ENCODE results near the gene KRT82. TPM values are rescaled to one million over a fixed set of nuclear protein-coding genes. Genes with fewer than 3 reads are reported as not detected.

KRT82 gene
- total and polyA plus RNA-seq, 11 donors, result not detected

GRCh38 chr12:52344111-52344510 lies 62.0 kb downstream of the KRT82 start:
- H3K27ac ChIP-seq, result no peak overlapping the region
- DNase-seq (no peak), ATAC-seq (no peak)
- WGBS, 4 donors, result 87 to 94% (median 90%) methylated on average over 11 to 12 of the region's 12 CpGs
- TF ChIP-seq CTCF (IDR thresholded peaks at IDR 0.05) (no peak), POLR2A (IDR thresholded peaks at IDR 0.05) (no peak)
- intact Hi-C loops (cut with DNase I), result no loop called here
- peaks cover 0 to 14% (median 3%) of the 10 kb centered on the region in 12 donors for H3K9me3 ChIP-seq
- no peak overlapping the region for H3K4me3 ChIP-seq
- peaks cover 0 to 4% (median 0%) of the 10 kb centered on the region in 9 donors for H3K27me3 ChIP-seq
- no peaks in the 10 kb centered on the region for H3K36me3 ChIP-seq
- H3K4me1 ChIP-seq, result peaks cover 0 to 11% (median 0%) of the 10 kb centered on the region in 12 donors

Other genes with a start within 250 kb of the KRT82 start
- gene KRT80, start 214.3 kb downstream of the KRT82 start, total RNA-seq, result 1 to 10 TPM in 2 of 9 donors, under 1 TPM in 5, not detected in 2; 0.15 to 1.2 (median 0.24) TPM
- under 1 TPM; 0.08 to 0.72 TPM for gene KRT80, start 214.3 kb downstream of the KRT82 start, polyA plus RNA-seq
- gene KRT7, start 173.1 kb downstream of the KRT82 start, total RNA-seq, result 10 to 100 TPM in 1 of 9 donors, 1 to 10 TPM in 4, under 1 TPM in 2, not detected in 2; 0.20 to 56.7 (median 3.6) TPM
- gene KRT7, start 173.1 kb downstream of the KRT82 start, polyA plus RNA-seq, result under 1 TPM in 1 of 2 donors, not detected in 1; 0.76 TPM
- not detected for gene KRT86, start 131.7 kb downstream of the KRT82 start, total RNA-seq
- not detected for gene KRT86, start 131.7 kb downstream of the KRT82 start, polyA plus RNA-seq
- gene KRT81, start 114.8 kb downstream of the KRT82 start, total RNA-seq, result not detected
- gene KRT81, start 114.8 kb downstream of the KRT82 start, polyA plus RNA-seq, result not detected
- gene KRT83, start 84.9 kb downstream of the KRT82 start, total RNA-seq, result not detected
- not detected for gene KRT83, start 84.9 kb downstream of the KRT82 start, polyA plus RNA-seq
- not detected for gene KRT85, start 38.9 kb downstream of the KRT82 start, total RNA-seq
- not detected for gene KRT85, start 38.9 kb downstream of the KRT82 start, polyA plus RNA-seq
- gene KRT84, start 20.7 kb downstream of the KRT82 start, total RNA-seq, result not detected
- gene KRT84, start 20.7 kb downstream of the KRT82 start, polyA plus RNA-seq, result not detected
- gene KRT75, start 28.0 kb upstream of the KRT82 start, total RNA-seq, result not detected
- gene KRT75, start 28.0 kb upstream of the KRT82 start, polyA plus RNA-seq, result not detected
- not detected for gene KRT6B, start 45.8 kb upstream of the KRT82 start, total RNA-seq
- gene KRT6B, start 45.8 kb upstream of the KRT82 start, polyA plus RNA-seq, result not detected
- not detected for gene KRT6C, start 67.5 kb upstream of the KRT82 start, total RNA-seq
- gene KRT6C, start 67.5 kb upstream of the KRT82 start, polyA plus RNA-seq, result not detected
- gene KRT6A, start 86.9 kb upstream of the KRT82 start, total RNA-seq, result under 1 TPM in 1 of 9 donors, not detected in 8; 0.11 TPM
- under 1 TPM in 1 of 2 donors, not detected in 1; 0.03 TPM for gene KRT6A, start 86.9 kb upstream of the KRT82 start, polyA plus RNA-seq
- 1 to 10 TPM in 1 of 9 donors, not detected in 8; 3.4 TPM for gene KRT5, start 114.1 kb upstream of the KRT82 start, total RNA-seq
- gene KRT5, start 114.1 kb upstream of the KRT82 start, polyA plus RNA-seq, result under 1 TPM in 1 of 2 donors, not detected in 1; 0.40 TPM
- not detected for gene KRT71, start 146.8 kb upstream of the KRT82 start, total RNA-seq
- not detected for gene KRT71, start 146.8 kb upstream of the KRT82 start, polyA plus RNA-seq
- not detected for gene KRT74, start 167.5 kb upstream of the KRT82 start, total RNA-seq
- not detected for gene KRT74, start 167.5 kb upstream of the KRT82 start, polyA plus RNA-seq
- not detected for gene KRT72, start 195.1 kb upstream of the KRT82 start, total RNA-seq
- not detected for gene KRT72, start 195.1 kb upstream of the KRT82 start, polyA plus RNA-seq
- not detected for gene KRT73, start 212.2 kb upstream of the KRT82 start, total RNA-seq
- gene KRT73, start 212.2 kb upstream of the KRT82 start, polyA plus RNA-seq, result not detected
- not detected for gene KRT2, start 245.9 kb upstream of the KRT82 start, total RNA-seq
- not detected for gene KRT2, start 245.9 kb upstream of the KRT82 start, polyA plus RNA-seq